Measurements from ENCODE around the gene PCDH9.

- TF ChIP-seq POLR2AphosphoS5 (IDR thresholded peaks at IDR 0.05; ENCODE audit: borderline replicate concordance, low read depth, low read length) (no peak), EZH2 (IDR thresholded peaks at IDR 0.05) (no peak), FOXP2 (optimal IDR thresholded peaks at IDR 0.05; ENCODE audit: control extremely low read depth, extremely low read length, insufficient read depth) (no peak)
Measured at GRCh38 chr13:66691149-66691548, 539.0 kb downstream of the PCDH9 start.
